Colonic mucosa (tissue), 4 donors: Measurements from ENCODE around the gene CANX. TPM values are rescaled to one million over a fixed set of nuclear protein-coding genes. Genes with fewer than 3 reads are reported as not detected.

Experiments
- DNase-seq: peaks from one replicate; pipeline ENCODE4 v3.0.0-alpha.2; 2020
- H3K27ac ChIP-seq: fragments of 200-600 bp; one replicate; pipeline ENCODE4 v1.8.0; 2021
- H3K27me3 ChIP-seq: fragments of 200-600 bp; one replicate; pipeline ENCODE4 v1.8.0; 2021
- H3K36me3 ChIP-seq: fragments of 200-600 bp; one replicate; pipeline ENCODE4 v1.8.0; 2021
- H3K4me1 ChIP-seq: fragments of 200-600 bp; one replicate; pipeline ENCODE4 v1.8.0; 2021; ENCODE audit warnings: mild to moderate bottlenecking
- H3K4me3 ChIP-seq: fragments of 200-600 bp; one replicate; pipeline ENCODE4 v1.8.0; 2021
- H3K9ac ChIP-seq, 2 donors: one replicate each; pipeline ENCODE4 v1.7.0; 2013; ENCODE audit warnings: control low read depth in 2 of 2, low read depth in 2 of 2, low read length in 2 of 2
- H3K9me3 ChIP-seq: fragments of 200-600 bp; one replicate; pipeline ENCODE4 v1.8.0; 2021
- CTCF ChIP-seq: fragments of 200-600 bp; IDR thresholded peaks from one replicate; pipeline ENCODE4 v1.8.0; 2022; ENCODE audit warnings: antibody characterized with exemption, mild to moderate bottlenecking
- intact Hi-C: fragments of 100-400 bp; cut with DNase I; formaldehyde crosslinking; loops from one replicate; pipeline ENCODE4 v1.14.1; 2022
- total RNA-seq, 2 donors: library from RNA; stranded (reverse); fragmentation: NEBNext Ultra II Directional in 1 of 2; extraction: Animal tissue kit (Norgen Biotek cat#: 25700) in 1 of 2; gene quantifications; one replicate each; pipeline ENCODE4 v1.2.1, GENCODE V29; 2021
- donor health status: healthy.
- donor health status: DM: no; HTN: no; CAD: no.
- donor health status: DM: no; HTN: no; CAD: no.

CANX gene
- total RNA-seq, 2 donors from 2014 or later = 571 to 818 TPM

GRCh38 chr5:179699616-179700237, 960 bp downstream of the CANX start:
- intact Hi-C loops = loop anchor here (5.0 kb wide), 1 partner anchor 33 kb away; the partner anchor contains the start of gene MAML1
- DNase-seq = peak; percentile 49
- peak overlapping the region; percentile 97 to 98 for H3K9ac ChIP-seq
- H3K4me1 ChIP-seq = peaks cover 15% of the 10 kb centered on the region
- peak overlapping the region; percentile 72 for H3K4me3 ChIP-seq
- no peak for TF ChIP-seq CTCF
- H3K36me3 ChIP-seq = no peaks in the 10 kb centered on the region
- peak overlapping the region; percentile 88 for H3K27ac ChIP-seq
- no peaks in the 10 kb centered on the region for H3K9me3 ChIP-seq
- no peaks in the 10 kb centered on the region for H3K27me3 ChIP-seq

GRCh38 chr5:179700401-179700918, 1.7 kb downstream of the CANX start:
- no peaks in the 10 kb centered on the region for H3K9me3 ChIP-seq
- no peak for TF ChIP-seq CTCF
- no peak overlapping the region for H3K27ac ChIP-seq
- H3K4me3 ChIP-seq = peak overlapping the region; percentile 72
- no peaks in the 10 kb centered on the region for H3K36me3 ChIP-seq
- H3K27me3 ChIP-seq = no peaks in the 10 kb centered on the region
- intact Hi-C loops = no loop called here
- H3K9ac ChIP-seq = peak overlapping the region; percentile 0 to 3
- no peak for DNase-seq
- peaks cover 15% of the 10 kb centered on the region for H3K4me1 ChIP-seq

- no peak for DNase-seq
- Histone ChIP-seq H3K9ac (no peak overlapping the region), H3K36me3 (peaks cover 23% of the 10 kb centered on the region), H3K27ac (no peak overlapping the region), H3K9me3 (no peaks in the 10 kb centered on the region), H3K4me1 (no peaks in the 10 kb centered on the region), H3K4me3 (no peak overlapping the region), H3K27me3 (no peaks in the 10 kb centered on the region)
- no peak for TF ChIP-seq CTCF
- intact Hi-C loops = no loop called here
Measured at GRCh38 chr5:179716286-179716685, 17.5 kb downstream of the CANX start.

GRCh38 chr5:179720222-179720621, 21.5 kb downstream of the CANX start:
- H3K4me3 ChIP-seq = no peak overlapping the region
- H3K36me3 ChIP-seq = peaks cover 36% of the 10 kb centered on the region
- H3K27me3 ChIP-seq = no peaks in the 10 kb centered on the region
- no peaks in the 10 kb centered on the region for H3K4me1 ChIP-seq
- no peak overlapping the region for H3K27ac ChIP-seq
- no peak for DNase-seq
- intact Hi-C loops = loop anchor here (10.0 kb wide), 1 partner anchor 105 kb away; no protein-coding TSS in a partner anchor
- TF ChIP-seq CTCF = no peak
- no peaks in the 10 kb centered on the region for H3K9me3 ChIP-seq
- no peak overlapping the region for H3K9ac ChIP-seq

GRCh38 chr5:179724163-179724562, 25.4 kb downstream of the CANX start:
- TF ChIP-seq CTCF = no peak
- Histone ChIP-seq H3K27ac (no peak overlapping the region), H3K4me3 (no peak overlapping the region), H3K36me3 (peaks cover 31% of the 10 kb centered on the region), H3K9me3 (no peaks in the 10 kb centered on the region), H3K27me3 (no peaks in the 10 kb centered on the region), H3K9ac (no peak overlapping the region), H3K4me1 (no peaks in the 10 kb centered on the region)
- intact Hi-C loops = loop anchor here (10.0 kb wide), 1 partner anchor 109 kb away; no protein-coding TSS in a partner anchor
- DNase-seq = no peak
